ENCODE measurements around the gene ABLIM1. TPM values are rescaled to one million over a fixed set of nuclear protein-coding genes. Genes with fewer than 3 reads are reported as not detected.

ABLIM1 gene
- total and polyA plus RNA-seq, 2 of the 13 experiments (the other 11 are each of a cell fraction or from before 2014, with no cell fraction given): 59.4 to 92.7 TPM

DNA sequence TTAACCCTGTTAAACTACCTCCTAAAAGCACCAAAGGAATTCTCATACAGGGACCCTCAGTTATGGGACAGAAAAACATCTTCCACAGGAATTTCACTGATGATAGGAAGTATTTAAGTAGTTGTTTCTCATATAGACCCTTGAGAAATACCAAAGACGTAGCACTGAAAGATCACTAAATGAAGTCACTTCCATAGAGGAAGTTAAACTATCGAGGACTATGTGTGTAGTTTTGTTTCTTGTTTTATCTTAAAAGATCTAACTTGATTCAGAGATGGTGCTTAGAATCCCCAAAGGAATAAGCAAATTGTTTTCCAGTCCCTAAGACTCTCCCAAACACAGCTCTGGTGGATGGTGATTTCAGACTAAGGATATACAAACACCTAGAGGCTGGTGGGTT, 159.0 kb downstream of the ABLIM1 start:
- Histone ChIP-seq H3K27me3 (ENCODE audit: control insufficient read depth in 1 of 2, insufficient read depth in 2 of 2, low read length in 2 of 2) (no peaks in the 10 kb centered on the region), H3K9me3 (ENCODE audit: low read length) (no peaks in the 10 kb centered on the region), H3K4me1 (ENCODE audit: insufficient read depth, low read length) (peaks cover 22% of the 10 kb centered on the region), H3K4me3 (replicated peaks in 1 of 3; ENCODE audit: insufficient read depth in 1 of 3, low read depth in 2 of 3, low read length in 3 of 3) (no peak overlapping the region), H3K36me3 (replicated peaks in 1 of 2; ENCODE audit: control insufficient read depth in 1 of 2, insufficient read depth in 2 of 2, low read length in 2 of 2) (peaks cover 4 to 14% of the 10 kb centered on the region in 2 experiments; a peak in 4 of 5 replicates), H3K4me2 (ENCODE audit: low read depth, low read length) (no peak overlapping the region), H3K9ac (ENCODE audit: insufficient read depth, low read depth, low read length) (no peak overlapping the region), H3K27ac (ENCODE audit: extremely low read length, insufficient read depth, low read length) (no peak overlapping the region), H3K79me2 (ENCODE audit: insufficient read depth, low read length) (peaks cover 90% of the 10 kb centered on the region), H4K20me1 (ENCODE audit: insufficient read depth, low read length) (peaks cover 4% of the 10 kb centered on the region; the same call in 1 of the 2 replicates), H2AFZ (ENCODE audit: low read length) (no peak overlapping the region)
- ChIA-PET POLR2A (no interaction called here), CTCF (ENCODE audit: low intra/inter-chr PET ratio, low total read pairs) (no interaction called here)
- BruUV-seq (replicated peaks): no TSS peak
- FAIRE-seq (no peak), DNase-seq (ENCODE audit: low spot score) (no peak), ATAC-seq (no peak)
- intact Hi-C loops (cut with micrococcal nuclease; ENCODE audit: unreplicated experiment): no loop called here
- in situ Hi-C loops (cut with HindIII; ENCODE audit: extremely low pct_ligation_motif_present, low pct_unique_long_range_greater_than_20kb): no loop called here
- 98% methylated on average over 2 of the region's 2 CpGs for WGBS (ENCODE audit: low lambda C conversion rate)
- TF ChIP-seq, protein P1, sequence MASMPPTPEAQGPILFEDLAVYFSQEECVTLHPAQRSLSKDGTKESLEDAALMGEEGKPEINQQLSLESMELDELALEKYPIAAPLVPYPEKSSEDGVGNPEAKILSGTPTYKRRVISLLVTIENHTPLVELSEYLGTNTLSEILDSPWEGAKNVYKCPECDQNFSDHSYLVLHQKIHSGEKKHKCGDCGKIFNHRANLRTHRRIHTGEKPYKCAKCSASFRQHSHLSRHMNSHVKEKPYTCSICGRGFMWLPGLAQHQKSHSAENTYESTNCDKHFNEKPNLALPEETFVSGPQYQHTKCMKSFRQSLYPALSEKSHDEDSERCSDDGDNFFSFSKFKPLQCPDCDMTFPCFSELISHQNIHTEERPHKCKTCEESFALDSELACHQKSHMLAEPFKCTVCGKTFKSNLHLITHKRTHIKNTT (CRISPR knock-in tag; IDR thresholded peaks at IDR 0.05): no peak
- TF ChIP-seq, protein P2, sequence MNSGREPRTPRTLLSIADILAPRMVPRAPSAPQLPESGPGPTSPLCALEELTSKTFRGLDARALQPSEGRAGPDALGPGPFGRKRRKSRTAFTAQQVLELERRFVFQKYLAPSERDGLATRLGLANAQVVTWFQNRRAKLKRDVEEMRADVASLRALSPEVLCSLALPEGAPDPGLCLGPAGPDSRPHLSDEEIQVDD (CRISPR knock-in tag; IDR thresholded peaks at IDR 0.05; ENCODE audit: borderline replicate concordance): no peak
- TF ChIP-seq ZSCAN9 (CRISPR knock-in tag; IDR thresholded peaks at IDR 0.05; ENCODE audit: borderline replicate concordance) (no peak), WIZ (CRISPR knock-in tag; IDR thresholded peaks at IDR 0.05) (no peak), IKZF4 (CRISPR knock-in tag; IDR thresholded peaks at IDR 0.05; ENCODE audit: borderline replicate concordance, low read depth, not compliant biosample characterization) (no peak), MAFG (CRISPR knock-in tag; IDR thresholded peaks at IDR 0.05) (no peak), MATR3 (CRISPR knock-in tag; IDR thresholded peaks at IDR 0.05) (no peak), PHF5A (CRISPR knock-in tag; IDR thresholded peaks at IDR 0.05; ENCODE audit: low read depth, unreplicated experiment) (no peak), FOXO1 (CRISPR knock-in tag; IDR thresholded peaks at IDR 0.05) (no peak), ERF (CRISPR knock-in tag; IDR thresholded peaks at IDR 0.05) (no peak), MTF1 (CRISPR knock-in tag; IDR thresholded peaks at IDR 0.05) (no peak)
- TF ChIP-seq, protein P3, sequence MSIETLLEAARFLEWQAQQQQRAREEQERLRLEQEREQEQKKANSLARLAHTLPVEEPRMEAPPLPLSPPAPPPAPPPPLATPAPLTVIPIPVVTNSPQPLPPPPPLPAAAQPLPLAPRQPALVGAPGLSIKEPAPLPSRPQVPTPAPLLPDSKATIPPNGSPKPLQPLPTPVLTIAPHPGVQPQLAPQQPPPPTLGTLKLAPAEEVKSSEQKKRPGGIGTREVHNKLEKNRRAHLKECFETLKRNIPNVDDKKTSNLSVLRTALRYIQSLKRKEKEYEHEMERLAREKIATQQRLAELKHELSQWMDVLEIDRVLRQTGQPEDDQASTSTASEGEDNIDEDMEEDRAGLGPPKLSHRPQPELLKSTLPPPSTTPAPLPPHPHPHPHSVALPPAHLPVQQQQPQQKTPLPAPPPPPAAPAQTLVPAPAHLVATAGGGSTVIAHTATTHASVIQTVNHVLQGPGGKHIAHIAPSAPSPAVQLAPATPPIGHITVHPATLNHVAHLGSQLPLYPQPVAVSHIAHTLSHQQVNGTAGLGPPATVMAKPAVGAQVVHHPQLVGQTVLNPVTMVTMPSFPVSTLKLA (IDR thresholded peaks at IDR 0.05): no peak
- TF ChIP-seq, protein P4, sequence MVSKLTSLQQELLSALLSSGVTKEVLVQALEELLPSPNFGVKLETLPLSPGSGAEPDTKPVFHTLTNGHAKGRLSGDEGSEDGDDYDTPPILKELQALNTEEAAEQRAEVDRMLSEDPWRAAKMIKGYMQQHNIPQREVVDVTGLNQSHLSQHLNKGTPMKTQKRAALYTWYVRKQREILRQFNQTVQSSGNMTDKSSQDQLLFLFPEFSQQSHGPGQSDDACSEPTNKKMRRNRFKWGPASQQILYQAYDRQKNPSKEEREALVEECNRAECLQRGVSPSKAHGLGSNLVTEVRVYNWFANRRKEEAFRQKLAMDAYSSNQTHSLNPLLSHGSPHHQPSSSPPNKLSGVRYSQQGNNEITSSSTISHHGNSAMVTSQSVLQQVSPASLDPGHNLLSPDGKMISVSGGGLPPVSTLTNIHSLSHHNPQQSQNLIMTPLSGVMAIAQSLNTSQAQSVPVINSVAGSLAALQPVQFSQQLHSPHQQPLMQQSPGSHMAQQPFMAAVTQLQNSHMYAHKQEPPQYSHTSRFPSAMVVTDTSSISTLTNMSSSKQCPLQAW (CRISPR knock-in tag; IDR thresholded peaks at IDR 0.05): no peak
- TF ChIP-seq, protein P5, sequence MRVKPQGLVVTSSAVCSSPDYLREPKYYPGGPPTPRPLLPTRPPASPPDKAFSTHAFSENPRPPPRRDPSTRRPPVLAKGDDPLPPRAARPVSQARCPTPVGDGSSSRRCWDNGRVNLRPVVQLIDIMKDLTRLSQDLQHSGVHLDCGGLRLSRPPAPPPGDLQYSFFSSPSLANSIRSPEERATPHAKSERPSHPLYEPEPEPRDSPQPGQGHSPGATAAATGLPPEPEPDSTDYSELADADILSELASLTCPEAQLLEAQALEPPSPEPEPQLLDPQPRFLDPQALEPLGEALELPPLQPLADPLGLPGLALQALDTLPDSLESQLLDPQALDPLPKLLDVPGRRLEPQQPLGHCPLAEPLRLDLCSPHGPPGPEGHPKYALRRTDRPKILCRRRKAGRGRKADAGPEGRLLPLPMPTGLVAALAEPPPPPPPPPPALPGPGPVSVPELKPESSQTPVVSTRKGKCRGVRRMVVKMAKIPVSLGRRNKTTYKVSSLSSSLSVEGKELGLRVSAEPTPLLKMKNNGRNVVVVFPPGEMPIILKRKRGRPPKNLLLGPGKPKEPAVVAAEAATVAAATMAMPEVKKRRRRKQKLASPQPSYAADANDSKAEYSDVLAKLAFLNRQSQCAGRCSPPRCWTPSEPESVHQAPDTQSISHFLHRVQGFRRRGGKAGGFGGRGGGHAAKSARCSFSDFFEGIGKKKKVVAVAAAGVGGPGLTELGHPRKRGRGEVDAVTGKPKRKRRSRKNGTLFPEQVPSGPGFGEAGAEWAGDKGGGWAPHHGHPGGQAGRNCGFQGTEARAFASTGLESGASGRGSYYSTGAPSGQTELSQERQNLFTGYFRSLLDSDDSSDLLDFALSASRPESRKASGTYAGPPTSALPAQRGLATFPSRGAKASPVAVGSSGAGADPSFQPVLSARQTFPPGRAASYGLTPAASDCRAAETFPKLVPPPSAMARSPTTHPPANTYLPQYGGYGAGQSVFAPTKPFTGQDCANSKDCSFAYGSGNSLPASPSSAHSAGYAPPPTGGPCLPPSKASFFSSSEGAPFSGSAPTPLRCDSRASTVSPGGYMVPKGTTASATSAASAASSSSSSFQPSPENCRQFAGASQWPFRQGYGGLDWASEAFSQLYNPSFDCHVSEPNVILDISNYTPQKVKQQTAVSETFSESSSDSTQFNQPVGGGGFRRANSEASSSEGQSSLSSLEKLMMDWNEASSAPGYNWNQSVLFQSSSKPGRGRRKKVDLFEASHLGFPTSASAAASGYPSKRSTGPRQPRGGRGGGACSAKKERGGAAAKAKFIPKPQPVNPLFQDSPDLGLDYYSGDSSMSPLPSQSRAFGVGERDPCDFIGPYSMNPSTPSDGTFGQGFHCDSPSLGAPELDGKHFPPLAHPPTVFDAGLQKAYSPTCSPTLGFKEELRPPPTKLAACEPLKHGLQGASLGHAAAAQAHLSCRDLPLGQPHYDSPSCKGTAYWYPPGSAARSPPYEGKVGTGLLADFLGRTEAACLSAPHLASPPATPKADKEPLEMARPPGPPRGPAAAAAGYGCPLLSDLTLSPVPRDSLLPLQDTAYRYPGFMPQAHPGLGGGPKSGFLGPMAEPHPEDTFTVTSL (CRISPR knock-in tag; IDR thresholded peaks at IDR 0.05; ENCODE audit: borderline replicate concordance): no peak

Measured in HepG2 (cell line).